D721Med (cell line): ENCODE data around the gene WNK3.

Experiments
- DNase-seq: peaks from one replicate; pipeline ENCODE4 v3.0.0; 2011; ENCODE audit warnings: low spot score; ENCODE audit not compliant: insufficient read length
- FAIRE-seq: peaks from 2 replicates; lab custom pipeline; 2011; peaks lifted over from hg19 to GRCh38; lab: Jason Lieb, UNC
- TF ChIP-seq, protein P1 (sequence below): IDR thresholded peaks from 2 replicates; pipeline ENCODE4 v1.5.1; 2012; ENCODE audit warnings: mild to moderate bottlenecking, control low read depth; ENCODE audit not compliant: insufficient read depth; ENCODE audit errors: missing control alignments

Gene WNK3

GRCh38 chrX:54181202-54181953, 176.5 kb downstream of the WNK3 start:
- TF ChIP-seq, protein P1, sequence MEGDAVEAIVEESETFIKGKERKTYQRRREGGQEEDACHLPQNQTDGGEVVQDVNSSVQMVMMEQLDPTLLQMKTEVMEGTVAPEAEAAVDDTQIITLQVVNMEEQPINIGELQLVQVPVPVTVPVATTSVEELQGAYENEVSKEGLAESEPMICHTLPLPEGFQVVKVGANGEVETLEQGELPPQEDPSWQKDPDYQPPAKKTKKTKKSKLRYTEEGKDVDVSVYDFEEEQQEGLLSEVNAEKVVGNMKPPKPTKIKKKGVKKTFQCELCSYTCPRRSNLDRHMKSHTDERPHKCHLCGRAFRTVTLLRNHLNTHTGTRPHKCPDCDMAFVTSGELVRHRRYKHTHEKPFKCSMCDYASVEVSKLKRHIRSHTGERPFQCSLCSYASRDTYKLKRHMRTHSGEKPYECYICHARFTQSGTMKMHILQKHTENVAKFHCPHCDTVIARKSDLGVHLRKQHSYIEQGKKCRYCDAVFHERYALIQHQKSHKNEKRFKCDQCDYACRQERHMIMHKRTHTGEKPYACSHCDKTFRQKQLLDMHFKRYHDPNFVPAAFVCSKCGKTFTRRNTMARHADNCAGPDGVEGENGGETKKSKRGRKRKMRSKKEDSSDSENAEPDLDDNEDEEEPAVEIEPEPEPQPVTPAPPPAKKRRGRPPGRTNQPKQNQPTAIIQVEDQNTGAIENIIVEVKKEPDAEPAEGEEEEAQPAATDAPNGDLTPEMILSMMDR = no peak
- FAIRE-seq (no peak), DNase-seq (no peak)

GRCh38 chrX:54180403-54180802, 177.4 kb downstream of the WNK3 start:
- DNase-seq = no peak
- TF ChIP-seq, protein P1 = no peak
- FAIRE-seq = no peak

- DNase-seq = no peak
- FAIRE-seq = no peak
- TF ChIP-seq, protein P1 = no peak
These were observed 179.5 kb downstream of the WNK3 start for GRCh38 chrX:54178100-54178940.

DNA sequence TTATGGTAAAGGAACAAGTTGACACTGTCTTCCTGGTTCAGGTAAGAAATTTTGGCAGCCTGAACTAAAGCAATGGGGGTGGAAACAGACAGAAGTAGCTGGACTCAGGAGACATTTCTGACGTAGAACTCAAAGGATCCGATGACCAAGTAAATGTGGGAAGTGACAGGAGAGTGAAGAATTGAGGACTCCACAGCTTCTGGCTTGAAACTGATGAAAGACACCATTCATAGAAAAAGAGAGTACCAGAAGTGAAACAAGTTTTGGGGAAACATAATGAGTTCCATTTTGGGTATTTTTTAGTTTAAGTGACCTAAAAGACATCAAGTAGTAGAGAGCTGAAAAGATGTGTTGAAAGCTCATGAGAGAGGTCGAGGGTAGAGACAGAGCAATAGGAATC, 180.5 kb downstream of the WNK3 start:
- TF ChIP-seq, protein P1 = no peak
- DNase-seq (no peak), FAIRE-seq (no peak)

DNA sequence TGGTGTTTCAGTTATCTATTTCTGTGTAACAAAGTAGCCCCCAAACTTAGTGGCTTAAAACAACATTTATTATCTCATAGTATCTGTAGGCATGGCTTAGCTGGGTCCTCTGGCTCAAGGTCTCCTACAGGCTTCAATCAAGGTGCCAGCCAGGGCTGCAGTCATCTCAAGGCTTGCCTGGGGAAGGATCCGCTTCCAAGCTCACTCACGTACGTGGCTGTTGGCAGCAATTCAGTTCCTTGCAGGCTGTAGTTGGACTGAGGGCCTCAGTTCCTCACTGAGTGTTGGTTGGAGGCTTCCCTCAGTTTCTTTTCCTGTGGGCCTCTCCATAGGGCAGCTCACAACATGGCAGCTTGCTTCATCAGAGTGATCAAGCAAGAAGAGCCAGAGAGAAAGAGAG, 184.1 kb downstream of the WNK3 start:
- FAIRE-seq (no peak), DNase-seq (no peak)

GRCh38 chrX:54172455-54172854, 185.4 kb downstream of the WNK3 start:
- no peak for DNase-seq
- TF ChIP-seq, protein P1 = no peak
- FAIRE-seq = no peak

More for the DNA sequence above, 184.1 kb downstream of the WNK3 start:
- TF ChIP-seq, protein P1 = no peak
